Parathyroid adenoma (tissue), 2 donors: ENCODE measurements around the gene FNDC11.
"Not testable (repeated sequence)": the region's sequence is repeated elsewhere in the genome, so short reads cannot be mapped to it uniquely, and the experiment has no call there.

Experiments
- H2AFZ ChIP-seq: fragments of 300-600 bp; sonication (generic); one replicate; pipeline ENCODE4 v1.7.0; 2017; ENCODE audit warnings: antibody characterized with exemption, mild to moderate bottlenecking
- H3K27ac ChIP-seq: fragments of 300-600 bp; sonication (generic); one replicate; pipeline ENCODE4 v1.7.0; 2017
- H3K27me3 ChIP-seq: fragments of 300-600 bp; sonication (generic); one replicate; pipeline ENCODE4 v1.7.0; 2017; ENCODE audit warnings: low read length; ENCODE audit not compliant: control insufficient read depth, insufficient read depth
- H3K36me3 ChIP-seq: fragments of 300-600 bp; sonication (generic); one replicate; pipeline ENCODE4 v1.7.0; 2017; ENCODE audit warnings: low read length; ENCODE audit not compliant: control insufficient read depth, insufficient read depth
- H3K4me1 ChIP-seq: fragments of 300-600 bp; sonication (generic); one replicate; pipeline ENCODE4 v1.7.0; 2017; ENCODE audit warnings: control low read depth
- H3K4me2 ChIP-seq: fragments of 300-600 bp; sonication (generic); one replicate; pipeline ENCODE4 v1.7.0; 2017; ENCODE audit warnings: low read length
- H3K4me3 ChIP-seq: fragments of 300-600 bp; sonication (generic); one replicate; pipeline ENCODE4 v1.7.0; 2017; ENCODE audit warnings: low read depth, low read length
- H3K79me2 ChIP-seq: fragments of 300-600 bp; sonication (generic); one replicate; pipeline ENCODE4 v1.7.0; 2017; ENCODE audit warnings: control low read depth
- H3K9ac ChIP-seq: fragments of 300-600 bp; sonication (generic); one replicate; pipeline ENCODE4 v1.7.0; 2017; ENCODE audit warnings: mild to moderate bottlenecking
- H3K9me3 ChIP-seq: fragments of 300-600 bp; sonication (generic); one replicate; pipeline ENCODE4 v1.7.0; 2017; ENCODE audit warnings: low read length; ENCODE audit not compliant: control insufficient read depth
- CTCF ChIP-seq: fragments of 300-600 bp; sonication (generic); IDR thresholded peaks from one replicate; pipeline ENCODE4 v1.7.0; 2017; ENCODE audit warnings: antibody characterized with exemption, mild to moderate bottlenecking
- donor health status: primary hyperparathyroidism.

The FNDC11 gene

GRCh38 chr20:63570281-63571086, 16.5 kb downstream of the FNDC11 start:
- no peak overlapping the region for H3K27ac ChIP-seq

DNA sequence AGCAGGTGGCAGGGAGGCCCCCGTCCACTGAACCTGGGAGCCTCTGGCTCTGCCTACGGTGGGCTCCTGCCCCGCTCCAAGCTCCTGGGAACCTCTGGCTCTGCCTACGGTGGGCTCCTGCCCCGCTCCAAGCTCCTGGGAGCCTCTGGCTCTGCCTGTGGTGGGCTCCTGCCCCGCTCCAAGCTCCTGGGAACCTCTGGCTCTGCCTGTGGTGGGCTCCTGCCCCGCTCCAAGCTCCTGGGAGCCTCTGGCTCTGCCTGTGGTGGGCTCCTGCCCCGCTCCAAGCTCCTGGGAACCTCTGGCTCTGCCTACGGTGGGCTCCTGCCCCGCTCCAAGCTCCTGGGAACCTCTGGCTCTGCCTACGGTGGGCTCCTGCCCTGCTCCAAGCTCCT, 17.1 kb downstream of the FNDC11 start:
- not testable (repeated sequence) for H3K4me3 ChIP-seq, H3K4me2 ChIP-seq, H3K36me3 ChIP-seq, H3K27me3 ChIP-seq, H3K9me3 ChIP-seq, H3K4me1 ChIP-seq, H2AFZ ChIP-seq, H3K79me2 ChIP-seq, H3K27ac ChIP-seq, H3K9ac ChIP-seq

More at GRCh38 chr20:63570281-63571086, 16.5 kb downstream of the FNDC11 start:
- TF ChIP-seq CTCF, result no peak
- H2AFZ ChIP-seq, result no peak overlapping the region
- no peaks in the 10 kb centered on the region for H3K27me3 ChIP-seq
- H3K4me3 ChIP-seq, result no peak overlapping the region
- H3K9ac ChIP-seq, result no peak overlapping the region
- H3K4me2 ChIP-seq, result no peak overlapping the region
- H3K36me3 ChIP-seq, result no peaks in the 10 kb centered on the region
- no peaks in the 10 kb centered on the region for H3K79me2 ChIP-seq
- no peaks in the 10 kb centered on the region for H3K4me1 ChIP-seq
- no peaks in the 10 kb centered on the region for H3K9me3 ChIP-seq

DNA sequence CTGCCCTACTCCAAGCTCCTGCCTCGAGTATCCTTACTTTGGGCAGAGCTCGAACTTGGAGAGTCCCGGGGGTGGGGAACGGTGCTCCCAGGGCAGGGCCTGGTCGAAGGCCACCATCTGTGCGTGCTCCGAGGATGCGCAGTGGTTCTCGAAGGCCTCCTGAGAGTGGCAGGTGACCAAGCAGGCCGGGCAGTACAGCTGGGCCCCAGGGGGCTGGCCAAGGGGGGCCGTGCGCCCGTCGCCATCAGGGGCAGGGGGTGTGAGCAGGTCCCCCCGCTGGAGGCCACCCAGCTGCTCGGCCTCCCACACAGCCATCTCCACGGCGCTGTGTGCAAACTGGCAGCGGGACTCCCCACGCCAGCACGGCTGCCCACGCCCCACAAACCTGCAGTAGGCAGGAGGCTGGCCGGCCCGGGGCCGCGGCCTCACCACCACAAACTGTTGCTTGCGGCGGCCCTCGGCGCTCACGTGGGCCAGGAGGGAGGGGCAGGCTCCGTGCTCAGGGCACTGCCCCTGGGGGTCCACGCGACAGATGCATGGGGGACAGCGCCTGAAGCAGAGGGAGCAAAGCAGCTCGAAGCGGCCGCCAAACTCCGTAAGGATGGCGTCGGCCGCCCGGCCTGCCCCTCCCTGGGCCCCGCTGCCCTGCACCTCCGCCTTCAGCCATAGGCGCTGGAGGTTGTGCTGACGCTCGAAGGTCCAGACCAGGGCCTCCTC, 18.3 kb downstream of the FNDC11 start:
- no peaks in the 10 kb centered on the region for H3K79me2 ChIP-seq
- H3K4me2 ChIP-seq, result no peak overlapping the region
- no peaks in the 10 kb centered on the region for H3K27me3 ChIP-seq
- no peak overlapping the region for H2AFZ ChIP-seq
- H3K9me3 ChIP-seq, result no peaks in the 10 kb centered on the region
- no peaks in the 10 kb centered on the region for H3K36me3 ChIP-seq
- H3K4me3 ChIP-seq, result no peak overlapping the region
- H3K4me1 ChIP-seq, result no peaks in the 10 kb centered on the region
- no peak for TF ChIP-seq CTCF
- no peak overlapping the region for H3K27ac ChIP-seq
- H3K9ac ChIP-seq, result no peak overlapping the region

GRCh38 chr20:63572788-63573646, 19.1 kb downstream of the FNDC11 start:
- Histone ChIP-seq H3K79me2 (no peaks in the 10 kb centered on the region), H3K27me3 (no peaks in the 10 kb centered on the region), H3K9me3 (no peaks in the 10 kb centered on the region), H3K4me1 (no peaks in the 10 kb centered on the region), H3K4me3 (peak overlapping the region; percentile 56), H2AFZ (peak overlapping the region; percentile 74), H3K27ac (peak overlapping the region; percentile 16), H3K4me2 (peak overlapping the region; percentile 95), H3K9ac (no peak overlapping the region), H3K36me3 (no peaks in the 10 kb centered on the region)
- no peak for TF ChIP-seq CTCF

GRCh38 chr20:63573647-63574131, 19.7 kb downstream of the FNDC11 start:
- Histone ChIP-seq H3K4me3 (peak overlapping the region; percentile 56), H3K27me3 (no peaks in the 10 kb centered on the region), H3K4me1 (no peaks in the 10 kb centered on the region), H3K4me2 (peak overlapping the region; percentile 95), H3K27ac (peak overlapping the region; percentile 16), H3K36me3 (no peaks in the 10 kb centered on the region), H2AFZ (peak overlapping the region; percentile 74), H3K9me3 (no peaks in the 10 kb centered on the region), H3K79me2 (no peaks in the 10 kb centered on the region), H3K9ac (no peak overlapping the region)
- no peak for TF ChIP-seq CTCF
